ENCODE data around the gene WBP4. TPM values are rescaled to one million over a fixed set of nuclear protein-coding genes. Genes with fewer than 3 reads are reported as not detected.

The WBP4 gene
- total RNA-seq, 1 experiment from 2014 or later = 14.5 TPM

GRCh38 chr13:41013835-41014234 is 47.5 kb upstream of the WBP4 start:
- intact Hi-C loops (cut with micrococcal nuclease) = no loop called here
- ATAC-seq (no peak), DNase-seq (ENCODE audit: low read depth, low spot score) (no peak)
- CTCF ChIA-PET = interaction anchor here (1.1 kb wide), 1 partner anchor 10 kb away, joined by 3 read pairs; no protein-coding TSS in a partner anchor
- TF ChIP-seq SP1 (IDR thresholded peaks at IDR 0.05; ENCODE audit: low read depth) (no peak), POLR2A (IDR thresholded peaks at IDR 0.05; ENCODE audit: borderline replicate concordance, extremely low read depth, insufficient read depth, insufficient read length) (no peak), EGR1 (IDR thresholded peaks at IDR 0.05; ENCODE audit: low read depth) (no peak), ELF1 (IDR thresholded peaks at IDR 0.05; ENCODE audit: borderline replicate concordance, low read depth) (no peak), JUND (IDR thresholded peaks at IDR 0.05) (no peak), YY1 (IDR thresholded peaks at IDR 0.05; ENCODE audit: extremely low read depth, insufficient replicate concordance, low read depth, low read length) (no peak), SIN3A (IDR thresholded peaks at IDR 0.05; ENCODE audit: low read depth) (no peak), CEBPB (IDR thresholded peaks at IDR 0.05; ENCODE audit: low read depth) (no peak), ATF3 (IDR thresholded peaks at IDR 0.05) (no peak), EZH2 (IDR thresholded peaks at IDR 0.05) (no peak), ZFX (IDR thresholded peaks at IDR 0.05) (no peak), CBX3 (IDR thresholded peaks at IDR 0.05; ENCODE audit: low read depth) (no peak), ZNF274 (IDR thresholded peaks at IDR 0.05; ENCODE audit: low read depth, low read length) (no peak)
- peaks cover 88% of the 10 kb centered on the region for H3K79me2 ChIP-seq (ENCODE audit: insufficient read depth, low read length)
- RAD21 ChIA-PET (ENCODE audit: low non-redundant PET in 1 of 2, low total read pairs in 2 of 2, uncharacterized antibody in 2 of 2, unreplicated experiment in 2 of 2) = no interaction called here
- no TSS peak for BruUV-seq (replicated peaks)
- no peak overlapping the region for H3K27ac ChIP-seq (ENCODE audit: low read depth, low read length)
- H3K36me3 ChIP-seq (ENCODE audit: control insufficient read depth in 1 of 2, insufficient read depth in 2 of 2, low read length in 2 of 2) = no peaks in the 10 kb centered on the region
- POLR2A ChIA-PET = no interaction called here
- no peaks in the 10 kb centered on the region for H3K9me3 ChIP-seq (ENCODE audit: control insufficient read depth in 1 of 2, insufficient read depth in 1 of 2, low read depth in 1 of 2, low read length in 2 of 2)
- H3K4me1 ChIP-seq (ENCODE audit: control insufficient read depth in 1 of 2, insufficient read depth in 2 of 2, low read length in 2 of 2) = peaks cover 3 to 18% of the 10 kb centered on the region in 2 experiments; a peak in 3 of 4 replicates
- H2AFZ ChIP-seq (ENCODE audit: low read depth, low read length, poor library complexity, severe bottlenecking) = no peak overlapping the region
- no peaks in the 10 kb centered on the region for H3K27me3 ChIP-seq (ENCODE audit: insufficient read depth, low read length)
- H3K9ac ChIP-seq (ENCODE audit: low read length) = no peak overlapping the region
- H3K4me2 ChIP-seq (ENCODE audit: low read length) = no peak overlapping the region
- H3K4me3 ChIP-seq (replicated peaks in 1 of 2; ENCODE audit: low read depth in 1 of 2, low read length in 2 of 2) = no peak overlapping the region
- H3K9me2 ChIP-seq (ENCODE audit: insufficient read depth) = no peaks in the 10 kb centered on the region
- H4K20me1 ChIP-seq (ENCODE audit: insufficient read depth) = no peaks in the 10 kb centered on the region

- no peaks in the 10 kb centered on the region for H3K27me3 ChIP-seq (ENCODE audit: insufficient read depth, low read length)
- H3K9me3 ChIP-seq (ENCODE audit: control insufficient read depth in 1 of 2, insufficient read depth in 1 of 2, low read depth in 1 of 2, low read length in 2 of 2) = no peaks in the 10 kb centered on the region
- no peak overlapping the region for H3K4me3 ChIP-seq (replicated peaks in 1 of 2; ENCODE audit: low read depth in 1 of 2, low read length in 2 of 2)
- peaks cover 72% of the 10 kb centered on the region for H3K79me2 ChIP-seq (ENCODE audit: insufficient read depth, low read length)
- no peaks in the 10 kb centered on the region for H3K9me2 ChIP-seq (ENCODE audit: insufficient read depth)
- POLR2A ChIA-PET = no interaction called here
- no peak overlapping the region for H2AFZ ChIP-seq (ENCODE audit: low read depth, low read length, poor library complexity, severe bottlenecking)
- H3K27ac ChIP-seq (ENCODE audit: low read depth, low read length) = no peak overlapping the region
- DNase-seq (ENCODE audit: low read depth, low spot score) (no peak), ATAC-seq (no peak)
- CTCF ChIA-PET = no interaction called here
- H3K9ac ChIP-seq (ENCODE audit: low read length) = no peak overlapping the region
- no TSS peak for BruUV-seq (replicated peaks)
- no peaks in the 10 kb centered on the region for H3K36me3 ChIP-seq (ENCODE audit: control insufficient read depth in 1 of 2, insufficient read depth in 2 of 2, low read length in 2 of 2)
- RAD21 ChIA-PET (ENCODE audit: low non-redundant PET in 1 of 2, low total read pairs in 2 of 2, uncharacterized antibody in 2 of 2, unreplicated experiment in 2 of 2) = no interaction called here
- H4K20me1 ChIP-seq (ENCODE audit: insufficient read depth) = no peaks in the 10 kb centered on the region
- peaks cover 17 to 32% of the 10 kb centered on the region in 2 experiments for H3K4me1 ChIP-seq (ENCODE audit: control insufficient read depth in 1 of 2, insufficient read depth in 2 of 2, low read length in 2 of 2)
- intact Hi-C loops (cut with micrococcal nuclease) = no loop called here
- H3K4me2 ChIP-seq (ENCODE audit: low read length) = no peak overlapping the region
- TF ChIP-seq YY1 (IDR thresholded peaks at IDR 0.05; ENCODE audit: extremely low read depth, insufficient replicate concordance, low read depth, low read length) (no peak), POLR2AphosphoS5 (IDR thresholded peaks at IDR 0.05; ENCODE audit: low read depth, low read length) (no peak), ZBTB33 (IDR thresholded peaks at IDR 0.05; ENCODE audit: extremely low read depth, insufficient replicate concordance, low read length) (no peak), EGR1 (IDR thresholded peaks at IDR 0.05; ENCODE audit: low read depth) (no peak), JUND (IDR thresholded peaks at IDR 0.05) (no peak), EZH2 (IDR thresholded peaks at IDR 0.05) (no peak), CBX3 (IDR thresholded peaks at IDR 0.05; ENCODE audit: low read depth) (no peak), ATF3 (IDR thresholded peaks at IDR 0.05) (no peak), CEBPB (IDR thresholded peaks at IDR 0.05; ENCODE audit: low read depth) (no peak), SRF (IDR thresholded peaks at IDR 0.05; ENCODE audit: low read depth) (no peak), ELF1 (IDR thresholded peaks at IDR 0.05; ENCODE audit: borderline replicate concordance, low read depth) (no peak), FOSL1 (IDR thresholded peaks at IDR 0.05; ENCODE audit: low read depth) (no peak), ZNF274 (IDR thresholded peaks at IDR 0.05; ENCODE audit: low read depth, low read length) (no peak), RAD21 (IDR thresholded peaks at IDR 0.05; ENCODE audit: low read depth) (no peak), SIN3A (IDR thresholded peaks at IDR 0.05; ENCODE audit: low read depth) (no peak)
- TF ChIP-seq, protein P1, sequence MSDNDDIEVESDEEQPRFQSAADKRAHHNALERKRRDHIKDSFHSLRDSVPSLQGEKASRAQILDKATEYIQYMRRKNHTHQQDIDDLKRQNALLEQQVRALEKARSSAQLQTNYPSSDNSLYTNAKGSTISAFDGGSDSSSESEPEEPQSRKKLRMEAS (IDR thresholded peaks at IDR 0.05) = no peak
Measured at GRCh38 chr13:41015920-41016319, 45.4 kb upstream of the WBP4 start.

Data from HCT116 (cell line).